ENCODE measurements around the gene HSD3B2.

GRCh38 chr1:119422631-119423030, 7.7 kb downstream of the HSD3B2 start:
- TF ChIP-seq, protein P1, sequence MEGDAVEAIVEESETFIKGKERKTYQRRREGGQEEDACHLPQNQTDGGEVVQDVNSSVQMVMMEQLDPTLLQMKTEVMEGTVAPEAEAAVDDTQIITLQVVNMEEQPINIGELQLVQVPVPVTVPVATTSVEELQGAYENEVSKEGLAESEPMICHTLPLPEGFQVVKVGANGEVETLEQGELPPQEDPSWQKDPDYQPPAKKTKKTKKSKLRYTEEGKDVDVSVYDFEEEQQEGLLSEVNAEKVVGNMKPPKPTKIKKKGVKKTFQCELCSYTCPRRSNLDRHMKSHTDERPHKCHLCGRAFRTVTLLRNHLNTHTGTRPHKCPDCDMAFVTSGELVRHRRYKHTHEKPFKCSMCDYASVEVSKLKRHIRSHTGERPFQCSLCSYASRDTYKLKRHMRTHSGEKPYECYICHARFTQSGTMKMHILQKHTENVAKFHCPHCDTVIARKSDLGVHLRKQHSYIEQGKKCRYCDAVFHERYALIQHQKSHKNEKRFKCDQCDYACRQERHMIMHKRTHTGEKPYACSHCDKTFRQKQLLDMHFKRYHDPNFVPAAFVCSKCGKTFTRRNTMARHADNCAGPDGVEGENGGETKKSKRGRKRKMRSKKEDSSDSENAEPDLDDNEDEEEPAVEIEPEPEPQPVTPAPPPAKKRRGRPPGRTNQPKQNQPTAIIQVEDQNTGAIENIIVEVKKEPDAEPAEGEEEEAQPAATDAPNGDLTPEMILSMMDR (IDR thresholded peaks at IDR 0.05), result no peak
- TF ChIP-seq POLR2A (IDR thresholded peaks at IDR 0.05) (no peak), POLR2AphosphoS5 (IDR thresholded peaks at IDR 0.05) (no peak)

All from stomach (tissue), 4 donors.